Kidney (tissue), 14 donors: ENCODE data around the gene FAM210B. TPM values are rescaled to one million over a fixed set of nuclear protein-coding genes. Genes with fewer than 3 reads are reported as not detected.

ENCODE experiments used
- DNase-seq, 5 donors: peaks; one replicate each; pipeline ENCODE4 v3.0.0-alpha.2; 2013 to 2020
- FAIRE-seq: peaks from 2 replicates; lab custom pipeline; 2012; peaks lifted over from hg19 to GRCh38; lab: Jason Lieb, UNC
- H3K27ac ChIP-seq, 2 donors: one replicate each; pipeline ENCODE4 v1.7.0; 2013; ENCODE audit warnings: low read depth in 2 of 2, low read length in 2 of 2, inconsistent platforms in 1 of 2
- H3K27me3 ChIP-seq: one replicate; pipeline ENCODE4 v1.7.1; 2013; ENCODE audit warnings: low read length, inconsistent platforms; ENCODE audit not compliant: control insufficient read depth, insufficient read depth
- H3K36me3 ChIP-seq, 3 donors: one replicate each; pipeline versions ENCODE4 v1.7.0 to v1.7.1; 2013; ENCODE audit warnings: low read length in 3 of 3, control low read depth in 1 of 3, inconsistent platforms in 1 of 3; ENCODE audit not compliant: insufficient read depth in 3 of 3, control insufficient read depth in 2 of 3
- H3K4me1 ChIP-seq, 3 donors: one replicate each; pipeline versions ENCODE4 v1.7.0 to v1.7.1; 2013; ENCODE audit warnings: low read length in 3 of 3, inconsistent platforms in 1 of 3, low read depth in 1 of 3; ENCODE audit not compliant: control insufficient read depth in 2 of 3, insufficient read depth in 2 of 3
- H3K4me3 ChIP-seq, 3 donors: one replicate each; pipeline versions ENCODE4 v1.7.0 to v1.8.1; 2013; ENCODE audit warnings: low read length in 3 of 3, control low read depth in 1 of 3, inconsistent platforms in 1 of 3
- H3K9ac ChIP-seq, 3 donors: one replicate each; pipeline versions ENCODE4 v1.7.0 to v1.7.1; 2013; ENCODE audit warnings: low read length in 3 of 3, control low read depth in 1 of 3, inconsistent platforms in 1 of 3
- H3K9me3 ChIP-seq, 3 donors: one replicate each; pipeline versions ENCODE4 v1.7.0 to v1.7.1; 2013; ENCODE audit warnings: low read length in 3 of 3, control low read depth in 1 of 3, inconsistent platforms in 1 of 3; ENCODE audit not compliant: control insufficient read depth in 2 of 3, insufficient read depth in 1 of 3
- CTCF ChIP-seq: IDR thresholded peaks from 3 replicates; pipeline ENCODE4 v1.5.1; 2012; ENCODE audit warnings: mild to moderate bottlenecking, moderate library complexity, borderline replicate concordance; ENCODE audit not compliant: insufficient read depth; ENCODE audit errors: extremely low read depth
- intact Hi-C: fragments of 100-400 bp; cut with DNase I; formaldehyde crosslinking; loops from one replicate; pipeline ENCODE4 v1.11.1; 2022
- polyA plus RNA-seq: library from polyadenylated mRNA; stranded (reverse); fragments of 350-450 nt; fragmentation: Illumina TruSeq; extraction: RNeasy Lipid Tissue Mini Kit (QIAGEN cat#74804); gene quantifications from one replicate; pipeline ENCODE4 v1.2.3, GENCODE V29; 2014; ENCODE audit warnings: low read depth, low replicate concordance; ENCODE audit not compliant: insufficient read depth
- total RNA-seq: library from RNA; stranded (reverse); fragmentation: NEBNext Ultra II Directional; extraction: Animal tissue kit (Norgen Biotek cat#: 25700); gene quantifications from one replicate; pipeline ENCODE4 v1.2.1, GENCODE V29; 2021
- donor health status: control.
- donor health status: control.
- donor health status: control.
- donor health status: control.
- donor health status: control.
- donor health status: DM: yes; HTN: yes; CAD: no.
- donor health status: Normal renal cell carcinoma (clear cell type).

The FAM210B gene
- total and polyA plus RNA-seq, 2 donors from 2014 or later = 27.2 to 34.5 TPM

GRCh38 chr20:56417911-56418310 is 59.1 kb downstream of the FAM210B start:
- FAIRE-seq (no peak), DNase-seq (no peak)
- no peaks in the 10 kb centered on the region for H3K9me3 ChIP-seq
- H3K36me3 ChIP-seq = no peaks in the 10 kb centered on the region
- no peak overlapping the region for H3K27ac ChIP-seq
- no peak overlapping the region for H3K9ac ChIP-seq
- no peak for TF ChIP-seq CTCF
- no peaks in the 10 kb centered on the region for H3K4me1 ChIP-seq
- H3K4me3 ChIP-seq = no peak overlapping the region
- H3K27me3 ChIP-seq = no peaks in the 10 kb centered on the region
- intact Hi-C loops = no loop called here

Other genes starting within 250 kb of the FAM210B start
- gene MC3R, start 110.2 kb upstream of the FAM210B start, total RNA-seq = not detected
- gene MC3R, start 110.2 kb upstream of the FAM210B start, polyA plus RNA-seq = not detected
- gene AURKA, start 33.2 kb downstream of the FAM210B start, total RNA-seq = 2.7 TPM
- 3.3 TPM for gene AURKA, start 33.2 kb downstream of the FAM210B start, polyA plus RNA-seq
- gene CSTF1, start 33.7 kb downstream of the FAM210B start, total RNA-seq = 30.7 TPM
- gene CSTF1, start 33.7 kb downstream of the FAM210B start, polyA plus RNA-seq = 16.2 TPM
- gene CASS4, start 53.3 kb downstream of the FAM210B start, total RNA-seq = 3.0 TPM
- 0.22 TPM for gene CASS4, start 53.3 kb downstream of the FAM210B start, polyA plus RNA-seq
- 75.1 TPM for gene RTF2, start 109.7 kb downstream of the FAM210B start, total RNA-seq
- 112 TPM for gene RTF2, start 109.7 kb downstream of the FAM210B start, polyA plus RNA-seq
- gene FAM209A, start 165.8 kb downstream of the FAM210B start, total RNA-seq = 0.38 TPM
- not detected for gene FAM209A, start 165.8 kb downstream of the FAM210B start, polyA plus RNA-seq
- gene FAM209B, start 174.3 kb downstream of the FAM210B start, total RNA-seq = not detected
- gene FAM209B, start 174.3 kb downstream of the FAM210B start, polyA plus RNA-seq = not detected